WTC11 (cell line): ENCODE results near the gene VTI1A. TPM values are rescaled to one million over a fixed set of nuclear protein-coding genes. Genes with fewer than 3 reads are reported as not detected.

Source experiments
- ATAC-seq: fragments of 200-7000 bp; cut with Tn5 transposase; 2 replicates; pipeline ENCODE4 v1.10.0; 2021; ENCODE audit warnings: mild to moderate bottlenecking, moderate library complexity
- CTCF ChIA-PET: fragments of 300-600 bp; sonication (Branson Sonifier 250); formaldehyde crosslinking; loops from one replicate; lab custom pipeline; 2021; ENCODE audit warnings: antibody characterized with exemption; lab: Charles Lee
- POLR2A ChIA-PET: fragments of 350-600 bp; sonication (Branson Sonifier 250); formaldehyde crosslinking; loops from one replicate; lab custom pipeline; 2021; ENCODE audit warnings: antibody characterized with exemption; lab: Charles Lee
- DNase-seq: peaks from one replicate; pipeline ENCODE4 v3.0.0; 2021; ENCODE audit warnings: low spot score
- H3K27ac Mint-ChIP-seq: 2 replicates; pipeline ENCODE4 v1.8.0; 2021; ENCODE audit warnings: mixed read lengths
- H3K27me3 Mint-ChIP-seq: 2 replicates; pipeline ENCODE4 v1.8.0; 2021; ENCODE audit warnings: low read depth, mild to moderate bottlenecking, moderate library complexity, mixed read lengths
- H3K36me3 Mint-ChIP-seq: 2 replicates; pipeline ENCODE4 v1.8.0; 2021; ENCODE audit warnings: mixed read lengths
- H3K4me1 Mint-ChIP-seq: 2 replicates; pipeline ENCODE4 v1.8.0; 2022; ENCODE audit warnings: mixed read lengths
- H3K4me3 Mint-ChIP-seq: 2 replicates; pipeline ENCODE4 v1.8.0; 2021; ENCODE audit warnings: mild to moderate bottlenecking, moderate library complexity, mixed read lengths
- H3K9me3 Mint-ChIP-seq: 2 replicates; pipeline ENCODE4 v1.8.0; 2021; ENCODE audit warnings: mixed read lengths
- CDX4 ChIP-seq: fragments of 250-450 bp; sonication (Bioruptor Pico); IDR thresholded peaks from 2 replicates; pipeline ENCODE4 v1.9.0; 2021; ENCODE audit warnings: moderate library complexity, mild to moderate bottlenecking, inconsistent platforms, borderline replicate concordance
- ESRRA ChIP-seq: sonication (generic); formaldehyde crosslinking; IDR thresholded peaks from 2 replicates; pipeline ENCODE4 v1.8.1; 2022; ENCODE audit warnings: mild to moderate bottlenecking, missing genetic modification reagents, borderline replicate concordance
- HMGXB4 ChIP-seq: sonication (generic); formaldehyde crosslinking; IDR thresholded peaks from 2 replicates; pipeline ENCODE4 v1.8.1; 2023; ENCODE audit warnings: mild to moderate bottlenecking, moderate library complexity, missing genetic modification reagents
- IRF2 ChIP-seq: sonication (generic); formaldehyde crosslinking; IDR thresholded peaks from 2 replicates; pipeline ENCODE4 v1.8.0; 2022; ENCODE audit warnings: low read depth, missing genetic modification reagents, borderline replicate concordance
- KAT7 ChIP-seq: sonication (generic); formaldehyde crosslinking; IDR thresholded peaks from 2 replicates; pipeline ENCODE4 v1.8.1; 2023; ENCODE audit warnings: missing genetic modification reagents, mild to moderate bottlenecking, borderline replicate concordance
- NR1H2 ChIP-seq: sonication (generic); formaldehyde crosslinking; IDR thresholded peaks from 2 replicates; pipeline ENCODE4 v1.9.0; 2021; ENCODE audit warnings: mild to moderate bottlenecking, moderate library complexity, missing genetic modification reagents
- RELA ChIP-seq: sonication (generic); formaldehyde crosslinking; IDR thresholded peaks from 2 replicates; pipeline ENCODE4 v1.8.1; 2022; ENCODE audit warnings: missing genetic modification reagents, mild to moderate bottlenecking, borderline replicate concordance
- SP1 ChIP-seq: sonication (generic); formaldehyde crosslinking; conservative IDR thresholded peaks from 2 replicates; pipeline ENCODE4 v1.8.1; 2022; ENCODE audit warnings: missing genetic modification reagents
- USF1 ChIP-seq: sonication (generic); formaldehyde crosslinking; IDR thresholded peaks from 2 replicates; pipeline ENCODE4 v1.8.0; 2022; ENCODE audit warnings: mild to moderate bottlenecking, missing genetic modification reagents
- ZBTB43 ChIP-seq: sonication (generic); formaldehyde crosslinking; IDR thresholded peaks from 2 replicates; pipeline ENCODE4 v1.8.1; 2023; ENCODE audit warnings: mild to moderate bottlenecking, missing genetic modification reagents
- ZNF317 ChIP-seq: sonication (generic); formaldehyde crosslinking; IDR thresholded peaks from 2 replicates; pipeline ENCODE4 v1.8.1; 2023; ENCODE audit warnings: low read depth, mild to moderate bottlenecking, moderate library complexity, missing genetic modification reagents, borderline replicate concordance
- ZNF416 ChIP-seq: fragments of 250-450 bp; sonication (Bioruptor Pico); IDR thresholded peaks from 2 replicates; pipeline ENCODE4 v1.9.0; 2021; ENCODE audit warnings: mild to moderate bottlenecking, inconsistent platforms
- ZNF671 ChIP-seq: fragments of 250-450 bp; sonication (Bioruptor Pico); IDR thresholded peaks from 2 replicates; pipeline ENCODE4 v1.8.0; 2021; ENCODE audit warnings: mild to moderate bottlenecking
- total RNA-seq: library from RNA; stranded (reverse); gene quantifications from 3 replicates; pipeline ENCODE4 v1.2.3, GENCODE V29; 2021
- TF ChIP-seq, protein P1 (sequence below): fragments of 250-450 bp; sonication (Bioruptor Pico); IDR thresholded peaks from 2 replicates; pipeline ENCODE4 v1.9.0; 2021; ENCODE audit warnings: mild to moderate bottlenecking, borderline replicate concordance
- TF ChIP-seq, protein P2 (sequence below): sonication (generic); formaldehyde crosslinking; IDR thresholded peaks from 2 replicates; pipeline ENCODE4 v1.8.0; 2023; ENCODE audit warnings: missing genetic modification reagents
- TF ChIP-seq, protein P3 (sequence below): fragments of 250-450 bp; sonication (Bioruptor Pico); IDR thresholded peaks from 2 replicates; pipeline ENCODE4 v2.1.2; 2022; ENCODE audit warnings: mild to moderate bottlenecking, moderate library complexity
- TF ChIP-seq, protein P4 (sequence below): sonication (generic); formaldehyde crosslinking; IDR thresholded peaks from 2 replicates; pipeline ENCODE4 v1.8.0; 2022; ENCODE audit warnings: mild to moderate bottlenecking, missing genetic modification reagents

VTI1A gene
- total RNA-seq, 1 experiment from 2014 or later, result 20.1 TPM

GRCh38 chr10:112746329-112746728, 299.3 kb downstream of the VTI1A start (continued):
- TF ChIP-seq ZBTB43, result no peak
- no peak for TF ChIP-seq CDX4 (CRISPR knock-in tag)
- TF ChIP-seq ESRRA (CRISPR knock-in tag), result no peak
- no peak for TF ChIP-seq RELA (CRISPR knock-in tag)

- DNase-seq (no peak), ATAC-seq (no peak)
- Mint-ChIP-seq H3K27ac (peak overlapping the region; percentile 5; the same call in 1 of the 2 replicates), H3K9me3 (no peaks in the 10 kb centered on the region), H3K36me3 (no peaks in the 10 kb centered on the region), H3K4me1 (peaks cover 16% of the 10 kb centered on the region), H3K27me3 (no peaks in the 10 kb centered on the region), H3K4me3 (no peak overlapping the region)
- TF ChIP-seq ZNF317 (no peak), ZNF671 (CRISPR knock-in tag) (no peak), KAT7 (CRISPR knock-in tag) (no peak), NR1H2 (no peak), USF1 (CRISPR knock-in tag) (no peak), ZNF416 (CRISPR knock-in tag) (no peak), IRF2 (CRISPR knock-in tag) (no peak), HMGXB4 (CRISPR knock-in tag) (no peak), SP1 (no peak)
- TF ChIP-seq, protein P1, sequence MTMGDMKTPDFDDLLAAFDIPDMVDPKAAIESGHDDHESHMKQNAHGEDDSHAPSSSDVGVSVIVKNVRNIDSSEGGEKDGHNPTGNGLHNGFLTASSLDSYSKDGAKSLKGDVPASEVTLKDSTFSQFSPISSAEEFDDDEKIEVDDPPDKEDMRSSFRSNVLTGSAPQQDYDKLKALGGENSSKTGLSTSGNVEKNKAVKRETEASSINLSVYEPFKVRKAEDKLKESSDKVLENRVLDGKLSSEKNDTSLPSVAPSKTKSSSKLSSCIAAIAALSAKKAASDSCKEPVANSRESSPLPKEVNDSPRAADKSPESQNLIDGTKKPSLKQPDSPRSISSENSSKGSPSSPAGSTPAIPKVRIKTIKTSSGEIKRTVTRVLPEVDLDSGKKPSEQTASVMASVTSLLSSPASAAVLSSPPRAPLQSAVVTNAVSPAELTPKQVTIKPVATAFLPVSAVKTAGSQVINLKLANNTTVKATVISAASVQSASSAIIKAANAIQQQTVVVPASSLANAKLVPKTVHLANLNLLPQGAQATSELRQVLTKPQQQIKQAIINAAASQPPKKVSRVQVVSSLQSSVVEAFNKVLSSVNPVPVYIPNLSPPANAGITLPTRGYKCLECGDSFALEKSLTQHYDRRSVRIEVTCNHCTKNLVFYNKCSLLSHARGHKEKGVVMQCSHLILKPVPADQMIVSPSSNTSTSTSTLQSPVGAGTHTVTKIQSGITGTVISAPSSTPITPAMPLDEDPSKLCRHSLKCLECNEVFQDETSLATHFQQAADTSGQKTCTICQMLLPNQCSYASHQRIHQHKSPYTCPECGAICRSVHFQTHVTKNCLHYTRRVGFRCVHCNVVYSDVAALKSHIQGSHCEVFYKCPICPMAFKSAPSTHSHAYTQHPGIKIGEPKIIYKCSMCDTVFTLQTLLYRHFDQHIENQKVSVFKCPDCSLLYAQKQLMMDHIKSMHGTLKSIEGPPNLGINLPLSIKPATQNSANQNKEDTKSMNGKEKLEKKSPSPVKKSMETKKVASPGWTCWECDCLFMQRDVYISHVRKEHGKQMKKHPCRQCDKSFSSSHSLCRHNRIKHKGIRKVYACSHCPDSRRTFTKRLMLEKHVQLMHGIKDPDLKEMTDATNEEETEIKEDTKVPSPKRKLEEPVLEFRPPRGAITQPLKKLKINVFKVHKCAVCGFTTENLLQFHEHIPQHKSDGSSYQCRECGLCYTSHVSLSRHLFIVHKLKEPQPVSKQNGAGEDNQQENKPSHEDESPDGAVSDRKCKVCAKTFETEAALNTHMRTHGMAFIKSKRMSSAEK (CRISPR knock-in tag), result no peak
- TF ChIP-seq, protein P2, sequence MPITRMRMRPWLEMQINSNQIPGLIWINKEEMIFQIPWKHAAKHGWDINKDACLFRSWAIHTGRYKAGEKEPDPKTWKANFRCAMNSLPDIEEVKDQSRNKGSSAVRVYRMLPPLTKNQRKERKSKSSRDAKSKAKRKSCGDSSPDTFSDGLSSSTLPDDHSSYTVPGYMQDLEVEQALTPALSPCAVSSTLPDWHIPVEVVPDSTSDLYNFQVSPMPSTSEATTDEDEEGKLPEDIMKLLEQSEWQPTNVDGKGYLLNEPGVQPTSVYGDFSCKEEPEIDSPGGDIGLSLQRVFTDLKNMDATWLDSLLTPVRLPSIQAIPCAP, result no peak
- TF ChIP-seq, protein P3, sequence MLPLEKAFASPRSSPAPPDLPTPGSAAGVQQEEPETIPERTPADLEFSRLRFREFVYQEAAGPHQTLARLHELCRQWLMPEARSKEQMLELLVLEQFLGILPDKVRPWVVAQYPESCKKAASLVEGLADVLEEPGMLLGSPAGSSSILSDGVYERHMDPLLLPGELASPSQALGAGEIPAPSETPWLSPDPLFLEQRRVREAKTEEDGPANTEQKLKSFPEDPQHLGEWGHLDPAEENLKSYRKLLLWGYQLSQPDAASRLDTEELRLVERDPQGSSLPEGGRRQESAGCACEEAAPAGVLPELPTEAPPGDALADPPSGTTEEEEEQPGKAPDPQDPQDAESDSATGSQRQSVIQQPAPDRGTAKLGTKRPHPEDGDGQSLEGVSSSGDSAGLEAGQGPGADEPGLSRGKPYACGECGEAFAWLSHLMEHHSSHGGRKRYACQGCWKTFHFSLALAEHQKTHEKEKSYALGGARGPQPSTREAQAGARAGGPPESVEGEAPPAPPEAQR (CRISPR knock-in tag), result no peak
- TF ChIP-seq, protein P4, sequence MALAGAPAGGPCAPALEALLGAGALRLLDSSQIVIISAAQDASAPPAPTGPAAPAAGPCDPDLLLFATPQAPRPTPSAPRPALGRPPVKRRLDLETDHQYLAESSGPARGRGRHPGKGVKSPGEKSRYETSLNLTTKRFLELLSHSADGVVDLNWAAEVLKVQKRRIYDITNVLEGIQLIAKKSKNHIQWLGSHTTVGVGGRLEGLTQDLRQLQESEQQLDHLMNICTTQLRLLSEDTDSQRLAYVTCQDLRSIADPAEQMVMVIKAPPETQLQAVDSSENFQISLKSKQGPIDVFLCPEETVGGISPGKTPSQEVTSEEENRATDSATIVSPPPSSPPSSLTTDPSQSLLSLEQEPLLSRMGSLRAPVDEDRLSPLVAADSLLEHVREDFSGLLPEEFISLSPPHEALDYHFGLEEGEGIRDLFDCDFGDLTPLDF (CRISPR knock-in tag), result no peak
- CTCF ChIA-PET, result interaction anchor here (0.8 kb wide), 1 partner anchor 635 kb away, joined by 3 read pairs; no protein-coding TSS in a partner anchor
- POLR2A ChIA-PET, result no interaction called here
Measured at GRCh38 chr10:112750427-112751167, 303.6 kb downstream of the VTI1A start.
